ENCODE results near the gene LRAT. TPM values are rescaled to one million over a fixed set of nuclear protein-coding genes. Genes with fewer than 3 reads are reported as not detected.
"Not testable (repeated sequence)": the region's sequence is repeated elsewhere in the genome, so short reads cannot be mapped to it uniquely, and the experiment has no call there.

LRAT gene
- total RNA-seq (ENCODE audit: insufficient read depth, low replicate concordance), result 8.2 TPM

- DNase-seq (ENCODE audit: low spot score), result peak; percentile 35
These were observed at the start of gene LRAT for GRCh38 chr4:154743683-154744340. TSS of gene LRAT (plus strand) at chr4:154744000. CDS start at chr4:154744327, 327 bp downstream.

GRCh38 chr4:154707877-154708276 is 35.9 kb upstream of the LRAT start:
- no peak for DNase-seq (ENCODE audit: low spot score)

- DNase-seq (ENCODE audit: low spot score), result peak; percentile 37
These were observed 34.2 kb upstream of the LRAT start for GRCh38 chr4:154709550-154709949.

GRCh38 chr4:154711522-154711921 is 32.3 kb upstream of the LRAT start:
- no peak for DNase-seq (ENCODE audit: low spot score)

- DNase-seq (ENCODE audit: low spot score), result peak; percentile 32
These were observed 29.3 kb upstream of the LRAT start for GRCh38 chr4:154714339-154715040.

GRCh38 chr4:154719087-154719486 is 24.7 kb upstream of the LRAT start:
- DNase-seq (ENCODE audit: low spot score), result no peak

GRCh38 chr4:154720123-154720522 is 23.7 kb upstream of the LRAT start:
- no peak for DNase-seq (ENCODE audit: low spot score)

- DNase-seq (ENCODE audit: low spot score), result no peak
These were observed 23.1 kb upstream of the LRAT start for GRCh38 chr4:154720618-154721267.

- DNase-seq (ENCODE audit: low spot score), result no peak
These were observed 21.5 kb upstream of the LRAT start for GRCh38 chr4:154722262-154722661.

GRCh38 chr4:154723601-154724000 is 20.2 kb upstream of the LRAT start:
- not testable (repeated sequence) for DNase-seq (ENCODE audit: low spot score)

GRCh38 chr4:154727540-154727939 is 16.3 kb upstream of the LRAT start:
- no peak for DNase-seq (ENCODE audit: low spot score)

- no peak for DNase-seq (ENCODE audit: low spot score)
These were observed 12.0 kb upstream of the LRAT start for GRCh38 chr4:154731756-154732155.

GRCh38 chr4:154732669-154733068 is 11.1 kb upstream of the LRAT start:
- DNase-seq (ENCODE audit: low spot score), result no peak

GRCh38 chr4:154736770-154737169 is 7.0 kb upstream of the LRAT start:
- DNase-seq (ENCODE audit: low spot score), result no peak

GRCh38 chr4:154738426-154738825 is 5.4 kb upstream of the LRAT start:
- DNase-seq (ENCODE audit: low spot score), result peak; percentile 51

GRCh38 chr4:154739111-154739510 is 4.7 kb upstream of the LRAT start:
- no peak for DNase-seq (ENCODE audit: low spot score)

- no peak for DNase-seq (ENCODE audit: low spot score)
These were observed 3.3 kb upstream of the LRAT start for GRCh38 chr4:154740462-154740861.

GRCh38 chr4:154741131-154741665 is 2.6 kb upstream of the LRAT start:
- no peak for DNase-seq (ENCODE audit: low spot score)

- no peak for DNase-seq (ENCODE audit: low spot score)
These were observed 1.6 kb upstream of the LRAT start for GRCh38 chr4:154741922-154742850.

GRCh38 chr4:154744341-154744926 is 634 bp downstream of the LRAT start:
- no peak for DNase-seq (ENCODE audit: low spot score)

- no peak for DNase-seq (ENCODE audit: low spot score)
These were observed 13.9 kb downstream of the LRAT start for GRCh38 chr4:154757713-154758112.
